Stimulated activated CD8-positive, alpha-beta memory T cell treated with anti-CD3 and anti-CD28 coated beads, Interleukin-7, amount 100 ng/mL, for 1 hour (primary cell): ENCODE data around the gene TRAPPC4.
"Not testable (repeated sequence)": the region's sequence is repeated elsewhere in the genome, so short reads cannot be mapped to it uniquely, and the experiment has no call there.

Source experiments
- DNase-seq, 2 donors: peaks; one replicate each; pipeline ENCODE4 v3.0.0-alpha.2; 2020; ENCODE audit warnings: low read depth in 2 of 2

Gene TRAPPC4

GRCh38 chr11:119014209-119014924 lies 4.2 kb upstream of the TRAPPC4 start:
- DNase-seq: no peak

- DNase-seq: no peak
Measured at GRCh38 chr11:119015054-119015611, 3.4 kb upstream of the TRAPPC4 start.

- DNase-seq: no peak
Measured at GRCh38 chr11:119016216-119017009, 2.2 kb upstream of the TRAPPC4 start.

GRCh38 chr11:119017377-119017776 lies 1.2 kb upstream of the TRAPPC4 start:
- DNase-seq: not testable (repeated sequence)

- no peak for DNase-seq
Measured at GRCh38 chr11:119019996-119020395, 1.4 kb downstream of the TRAPPC4 start.

- DNase-seq: no peak
Measured at GRCh38 chr11:119021631-119022030, 3.1 kb downstream of the TRAPPC4 start.

- no peak for DNase-seq
Measured at GRCh38 chr11:119023741-119024140, 5.2 kb downstream of the TRAPPC4 start.

GRCh38 chr11:119024430-119025098 lies 6.0 kb downstream of the TRAPPC4 start:
- no peak for DNase-seq

GRCh38 chr11:119025099-119025473 lies 6.5 kb downstream of the TRAPPC4 start:
- no peak for DNase-seq

- DNase-seq: no peak
Measured at GRCh38 chr11:119025541-119025940, 7.0 kb downstream of the TRAPPC4 start.

GRCh38 chr11:119025978-119026766 lies 7.6 kb downstream of the TRAPPC4 start:
- DNase-seq: no peak

GRCh38 chr11:119026970-119027369 lies 8.4 kb downstream of the TRAPPC4 start:
- DNase-seq: no peak

GRCh38 chr11:119027561-119028345 lies 9.2 kb downstream of the TRAPPC4 start:
- no peak for DNase-seq

GRCh38 chr11:119028346-119029068 lies 9.9 kb downstream of the TRAPPC4 start:
- DNase-seq: no peak

- no peak for DNase-seq
Measured at GRCh38 chr11:119029069-119029339, 10.4 kb downstream of the TRAPPC4 start.

- DNase-seq: no peak
Measured at GRCh38 chr11:119029340-119030028, 10.9 kb downstream of the TRAPPC4 start.

GRCh38 chr11:119030029-119030328 lies 11.4 kb downstream of the TRAPPC4 start:
- DNase-seq: no peak

GRCh38 chr11:119030329-119031047 lies 11.9 kb downstream of the TRAPPC4 start, which contains the start of gene SLC37A4:
Gene SLC37A4 (minus strand): TSS chr11:119030877.
- DNase-seq: peak; percentile 99 to 100

GRCh38 chr11:119031912-119032280 lies 13.3 kb downstream of the TRAPPC4 start:
- DNase-seq: no peak
